Iris pigment epithelial cell (primary cell): ENCODE data around the gene NUP50.

Experiments
- DNase-seq: peaks from one replicate; pipeline ENCODE4 v3.0.0-alpha.2; 2011; ENCODE audit warnings: low read depth

NUP50 gene

DNA sequence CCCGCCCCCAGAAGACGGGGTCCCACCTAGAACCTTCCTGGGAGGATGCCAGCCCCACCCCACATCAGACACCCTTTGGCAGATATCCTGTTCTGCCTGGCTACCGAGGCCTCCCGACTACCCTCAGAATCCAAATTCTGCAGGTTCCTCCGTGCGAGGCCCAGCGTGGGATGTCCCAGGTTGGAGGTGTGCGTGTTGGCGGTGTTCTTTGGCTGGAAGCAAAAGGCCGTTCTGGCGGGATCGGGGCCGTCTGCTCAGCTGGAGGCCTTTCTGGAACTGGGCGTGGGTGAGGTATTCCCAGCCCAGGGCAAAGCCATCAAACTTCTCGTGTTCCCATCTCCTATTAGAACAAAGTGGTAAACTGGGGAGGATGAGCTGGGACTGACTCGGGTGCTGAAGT, 32.6 kb downstream of the NUP50 start:
- no peak for DNase-seq

GRCh38 chr22:45196926-45197605, 33.3 kb downstream of the NUP50 start:
- DNase-seq = no peak

- no peak for DNase-seq
These were observed 34.1 kb downstream of the NUP50 start for GRCh38 chr22:45197606-45198462.

DNA sequence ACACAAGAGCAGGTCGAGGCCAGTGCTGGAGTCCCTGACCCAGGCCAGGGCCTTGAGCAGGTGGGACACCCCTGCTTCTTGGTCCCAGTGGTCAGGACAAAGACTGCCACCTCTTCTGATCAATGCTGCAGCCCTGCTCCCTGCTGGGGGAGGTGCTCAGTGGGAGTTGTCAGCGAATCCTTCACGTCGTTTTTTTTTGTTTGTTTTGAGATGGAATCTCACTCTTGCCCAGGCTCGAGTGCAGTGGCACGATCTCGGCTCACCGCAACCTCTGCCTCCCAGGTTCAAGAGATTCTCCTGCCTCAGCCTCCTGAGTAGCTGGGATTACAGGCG, 34.7 kb downstream of the NUP50 start:
- no peak for DNase-seq

DNA sequence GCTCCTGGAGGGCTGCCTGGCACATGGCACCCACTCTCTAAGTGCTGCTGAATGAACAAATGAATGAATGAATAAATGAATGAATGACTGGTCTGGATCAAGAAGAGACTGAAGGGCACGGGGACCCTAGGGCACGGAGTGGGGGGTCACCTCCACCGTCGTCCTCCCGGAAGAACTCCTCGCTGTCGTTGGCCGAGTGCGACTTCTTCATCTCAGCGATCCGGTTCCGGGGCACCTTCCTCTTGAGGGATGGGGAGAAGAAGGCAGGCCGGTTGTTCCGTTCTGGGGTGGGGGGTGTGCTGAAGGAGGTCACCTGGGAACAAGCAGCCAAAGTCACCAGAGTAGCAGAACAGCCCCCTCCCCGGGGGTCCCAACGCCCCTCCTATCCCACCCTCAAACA, 36.0 kb downstream of the NUP50 start:
- no peak for DNase-seq

GRCh38 chr22:45200230-45200629, 36.5 kb downstream of the NUP50 start:
- no peak for DNase-seq

- peak; percentile 92 for DNase-seq
These were observed 37.3 kb downstream of the NUP50 start for GRCh38 chr22:45200860-45201511.

- peak; percentile 99 for DNase-seq
These were observed 38.1 kb downstream of the NUP50 start for GRCh38 chr22:45201678-45202332.

GRCh38 chr22:45202333-45203149, 38.8 kb downstream of the NUP50 start:
- no peak for DNase-seq

DNA sequence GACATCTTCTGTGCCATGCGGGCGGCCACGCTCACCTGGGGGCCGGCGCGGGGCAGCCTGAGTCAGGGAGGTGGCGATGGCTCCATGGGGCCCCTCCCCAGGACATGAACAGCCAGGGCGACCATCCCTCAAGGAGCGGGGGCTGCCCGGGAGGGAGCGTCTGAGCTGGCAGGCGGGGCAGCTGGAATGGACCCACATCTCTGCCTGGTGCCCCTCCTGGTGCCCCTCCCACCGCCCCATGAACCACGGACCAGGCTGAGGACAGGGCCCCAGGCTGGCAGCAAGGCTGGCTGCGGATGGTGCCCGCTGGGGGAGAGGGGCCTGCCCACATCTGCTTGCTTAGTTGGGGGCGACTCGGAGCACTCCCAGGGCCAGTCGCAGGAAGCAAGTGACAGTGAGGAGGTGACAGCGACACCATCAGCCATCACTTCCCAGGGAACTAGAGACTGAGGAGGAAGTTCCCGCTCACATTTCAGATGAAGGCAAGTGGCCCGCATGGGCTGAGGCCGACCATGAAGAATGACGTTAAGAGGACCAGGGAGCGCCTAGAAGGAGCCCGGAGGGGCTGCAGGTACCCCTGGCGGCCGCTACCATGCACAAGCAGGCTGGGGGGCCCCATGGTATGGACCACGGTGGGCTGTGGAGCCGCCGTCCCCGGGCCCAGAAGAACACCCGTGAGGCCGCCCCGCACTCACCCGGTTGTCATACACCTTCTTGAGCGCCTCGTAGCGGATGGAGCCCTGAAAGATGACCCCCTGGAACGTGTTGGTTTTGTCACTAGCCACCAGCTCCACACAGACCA, 39.6 kb downstream of the NUP50 start:
- no peak for DNase-seq

DNA sequence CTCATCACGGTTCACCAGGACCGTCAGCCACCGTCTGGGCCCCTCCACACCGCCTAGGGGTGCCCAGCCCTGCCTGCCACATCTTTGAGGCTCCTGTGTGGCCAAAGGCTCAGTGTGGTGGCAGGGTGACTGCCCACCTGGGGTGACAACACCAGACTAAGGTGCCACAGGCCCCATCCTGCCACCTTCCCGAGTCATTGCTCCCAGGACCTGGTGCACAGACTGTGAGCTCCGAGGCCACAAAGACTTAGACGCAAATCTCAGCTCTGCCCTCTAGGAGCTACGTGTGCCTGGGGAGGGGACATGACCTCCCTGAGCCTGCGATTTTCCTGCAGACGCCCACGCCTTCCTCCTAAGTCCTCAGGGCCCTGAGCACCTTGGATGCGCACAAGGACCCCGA, 40.5 kb downstream of the NUP50 start:
- DNase-seq = no peak

DNA sequence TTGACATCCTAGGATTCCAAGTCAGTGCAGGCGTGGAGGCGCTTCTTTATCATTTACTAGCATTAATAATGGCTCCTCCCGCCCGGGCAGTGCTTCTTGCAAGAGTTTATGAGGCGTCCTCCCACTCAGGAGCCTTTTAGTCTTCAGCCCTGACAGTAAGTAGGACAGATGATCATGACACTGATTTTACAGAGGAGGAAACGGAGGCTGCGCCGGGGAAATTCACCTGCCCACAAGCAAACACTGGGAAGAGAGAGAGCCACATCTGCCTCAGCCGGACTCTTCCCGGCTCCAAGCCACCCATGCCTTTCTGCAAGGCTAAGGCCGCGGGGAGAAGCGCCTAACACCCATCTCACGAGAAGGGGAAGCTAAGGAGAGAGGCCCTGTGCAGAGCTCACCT, 41.1 kb downstream of the NUP50 start:
- no peak for DNase-seq

- no peak for DNase-seq
These were observed 41.7 kb downstream of the NUP50 start for GRCh38 chr22:45205276-45205925.

GRCh38 chr22:45206233-45206632, 42.5 kb downstream of the NUP50 start:
- no peak for DNase-seq

DNA sequence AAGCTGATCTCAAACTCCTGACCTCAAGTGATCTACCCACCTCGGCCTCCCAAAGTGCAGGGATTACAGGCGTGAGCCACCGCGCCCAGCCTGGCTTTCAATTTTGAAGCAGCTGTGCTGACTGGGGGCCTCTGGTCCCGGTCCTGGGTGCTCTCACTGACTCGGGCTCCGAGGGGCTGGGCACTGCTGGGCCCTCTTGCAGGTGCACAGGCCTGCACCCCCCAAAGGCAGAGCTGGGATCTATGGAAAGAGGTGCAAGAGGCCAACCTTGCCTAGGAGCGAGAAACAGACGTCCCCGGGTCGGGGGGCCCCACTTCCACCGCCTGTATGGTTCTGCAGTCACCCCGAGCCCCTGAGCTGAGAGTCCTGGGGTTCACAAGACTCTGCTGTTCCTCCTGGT, 43.8 kb downstream of the NUP50 start:
- no peak for DNase-seq

- DNase-seq = peak; percentile 76
These were observed 44.4 kb downstream of the NUP50 start for GRCh38 chr22:45207981-45208664.

GRCh38 chr22:45208696-45208992, 44.9 kb downstream of the NUP50 start:
- DNase-seq = no peak

- peak; percentile 88 for DNase-seq
These were observed 45.5 kb downstream of the NUP50 start for GRCh38 chr22:45208993-45209838.

- no peak for DNase-seq
These were observed 46.4 kb downstream of the NUP50 start for GRCh38 chr22:45210174-45210573.
